Measurements from ENCODE around the gene RPL21.

DNA sequence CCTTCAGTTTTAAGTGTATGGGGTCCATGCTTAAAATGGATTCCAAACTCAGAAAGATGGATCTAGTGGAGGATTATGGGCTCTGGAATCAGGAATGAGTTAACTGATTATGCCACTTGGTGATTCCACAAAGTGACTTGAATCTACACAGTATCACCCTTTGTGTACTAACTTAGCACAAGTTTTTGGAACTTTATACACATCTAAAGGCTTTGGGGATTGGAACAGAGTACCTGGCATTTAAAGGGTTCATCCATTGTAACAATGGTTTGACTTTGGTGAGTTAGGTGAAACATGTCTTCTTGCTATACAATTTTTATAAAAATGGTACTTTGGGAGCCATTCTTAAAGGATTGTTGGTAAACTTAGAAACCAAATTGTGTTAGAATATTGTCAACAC, 1.1 kb downstream of the RPL21 start:
- TF ChIP-seq GATA3 (IDR thresholded peaks at IDR 0.05; ENCODE audit: low read depth, low read length) (no peak), GATA2 (IDR thresholded peaks at IDR 0.05; ENCODE audit: low read depth, low read length) (no peak)

Measured in SH-SY5Y (cell line).